NCI-H748 (cell line): ENCODE results near the gene NBAS.
A peak's percentile ranks its signal among the peaks of the same experiment; 100 is the strongest.

Experiments used
- DNase-seq: peaks from one replicate; lab custom pipeline; 2025; ENCODE audit not compliant: unreplicated experiment; lab: John Stamatoyannopoulos, UW

The NBAS gene

DNA sequence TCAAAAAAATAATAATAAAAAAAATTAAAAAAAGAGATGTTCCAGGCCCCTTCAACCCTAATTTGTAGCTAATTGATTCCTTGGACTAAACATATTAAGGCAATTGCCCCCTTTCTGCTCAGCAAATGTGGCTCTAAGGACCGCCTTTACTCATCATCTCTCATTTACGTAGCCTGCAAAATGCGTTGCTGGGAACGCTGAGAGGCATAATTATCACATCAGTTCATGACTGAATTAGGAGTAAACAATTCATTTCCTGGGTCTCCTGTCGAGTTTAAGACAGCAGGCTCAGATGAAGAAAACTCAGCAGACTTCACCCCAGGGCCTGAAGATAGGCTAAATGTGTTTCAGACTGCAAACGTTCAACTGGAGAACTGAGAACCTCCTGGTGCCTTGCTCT, 413.5 kb downstream of the NBAS start:
- DNase-seq = peak; percentile 23

DNA sequence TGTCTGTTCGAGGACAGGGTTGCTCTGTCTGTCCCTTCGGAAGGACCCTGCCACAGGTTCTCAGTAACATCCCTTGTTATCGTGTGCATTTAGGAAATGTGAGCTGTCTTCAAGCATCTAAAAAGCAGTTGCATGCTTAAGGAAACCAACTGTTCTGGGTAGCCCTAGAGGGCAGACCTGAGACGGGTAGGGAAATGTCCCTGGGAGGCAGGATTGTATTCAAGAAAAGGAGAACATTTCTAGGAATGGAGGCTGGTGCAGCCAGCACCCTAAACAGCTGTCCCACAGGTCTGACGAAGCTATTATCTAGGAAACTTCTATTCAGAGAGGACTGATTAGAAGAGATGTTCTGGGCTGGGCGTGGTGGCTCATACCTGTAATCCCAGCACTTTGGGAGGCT, 414.2 kb downstream of the NBAS start:
- DNase-seq = no peak

DNA sequence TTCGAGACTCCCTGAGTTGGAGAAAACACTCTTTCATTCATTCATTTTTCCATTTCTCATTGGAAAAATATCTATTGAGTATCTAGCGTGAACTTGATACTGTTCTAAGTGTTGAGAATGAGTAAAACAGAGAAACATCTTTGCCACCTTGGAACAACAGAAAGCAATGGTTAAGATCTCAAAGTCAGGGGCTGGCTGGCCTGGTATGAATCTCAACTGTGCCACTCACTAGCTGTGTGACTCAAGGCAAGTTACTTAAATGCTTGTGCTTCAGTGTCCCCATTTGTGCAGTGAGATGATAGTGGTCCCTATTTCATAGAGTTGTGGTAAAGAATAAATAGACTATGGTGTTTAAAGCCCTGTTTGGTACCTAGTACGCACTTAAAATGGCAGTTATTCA, 415.2 kb downstream of the NBAS start:
- no peak for DNase-seq

DNA sequence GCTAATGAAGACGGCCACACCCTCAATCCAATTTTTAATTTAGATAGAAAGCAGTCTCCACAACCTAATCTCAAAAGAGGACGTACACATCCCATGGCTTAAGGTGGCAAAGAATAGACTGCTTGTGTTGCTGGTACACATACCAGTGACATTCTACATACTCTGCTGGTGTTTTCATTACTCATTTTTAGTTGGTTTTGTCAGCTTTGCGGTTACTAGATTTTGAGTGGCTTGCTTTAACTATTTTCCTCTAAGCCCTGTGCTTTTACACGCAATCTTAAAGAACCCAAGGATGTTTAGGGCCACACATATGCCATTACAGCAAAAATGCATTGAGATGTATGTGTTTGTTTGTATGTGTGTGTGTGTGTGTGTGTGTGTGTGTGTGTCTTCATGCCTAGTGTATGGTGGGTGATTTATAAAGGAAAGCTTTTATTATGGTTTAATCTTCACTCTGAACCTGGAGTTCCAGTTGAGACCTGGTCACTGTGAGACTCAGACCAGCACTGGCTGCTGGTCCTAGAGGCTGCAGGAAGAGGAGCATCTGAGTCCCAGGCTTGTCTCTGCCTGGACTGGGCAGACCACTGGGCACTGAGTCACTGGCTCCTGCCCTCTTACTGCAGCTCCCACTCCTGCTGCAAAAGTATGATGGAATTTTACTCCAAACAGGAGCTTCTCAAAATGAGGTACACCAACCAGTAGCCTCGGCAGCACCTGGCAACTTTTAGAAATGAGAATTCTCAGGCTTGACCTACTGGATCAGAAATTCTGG, 415.9 kb downstream of the NBAS start:
- DNase-seq = no peak

DNA sequence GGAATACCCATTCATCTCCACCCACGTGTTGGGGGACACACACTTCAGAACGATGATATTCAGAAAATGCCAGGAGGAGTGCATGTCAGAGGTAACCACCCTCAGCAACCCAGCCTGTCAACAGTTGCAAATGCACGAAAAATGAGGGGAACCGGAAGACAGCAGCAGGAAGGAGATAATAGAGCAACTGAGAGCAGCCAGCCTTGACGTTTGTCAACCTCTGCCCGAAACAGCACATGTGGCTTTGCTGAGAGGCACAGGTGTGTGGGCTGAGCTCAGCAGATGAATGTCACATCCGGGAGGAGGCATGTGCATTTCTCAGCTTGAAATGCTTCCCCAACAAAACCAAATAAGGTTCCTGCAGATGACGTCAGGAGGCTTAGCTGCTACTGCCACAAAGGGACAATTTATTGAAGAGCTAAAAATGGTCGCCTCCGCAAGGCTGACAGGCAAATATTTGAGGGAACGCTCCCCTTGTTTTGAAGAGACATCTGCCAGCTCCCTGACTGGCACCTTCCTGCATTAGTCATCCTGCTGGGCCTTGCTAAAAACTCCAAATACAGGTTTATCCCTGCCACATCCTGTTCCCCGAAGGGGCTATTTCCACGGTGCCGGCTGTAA, 419.0 kb downstream of the NBAS start:
- DNase-seq = peak; percentile 48

DNA sequence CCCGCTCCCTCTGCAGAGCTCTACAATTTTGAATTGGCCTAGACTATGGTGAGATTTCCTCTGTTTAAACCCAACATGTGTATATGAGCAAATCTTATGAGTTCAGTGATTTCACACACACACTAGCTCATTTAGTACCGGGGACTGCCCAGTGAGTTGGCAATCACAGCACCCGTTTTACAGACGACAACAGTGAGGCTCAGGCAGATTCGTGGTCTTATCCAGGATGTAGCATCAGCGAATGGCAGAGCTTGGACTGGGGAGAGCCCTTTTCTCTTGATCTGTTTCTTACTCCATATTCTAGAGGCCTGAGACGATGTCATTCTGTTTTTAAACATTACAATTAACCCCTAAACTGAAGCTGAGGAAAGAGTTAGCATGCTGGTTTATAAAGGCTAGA, 419.9 kb downstream of the NBAS start:
- DNase-seq = no peak

DNA sequence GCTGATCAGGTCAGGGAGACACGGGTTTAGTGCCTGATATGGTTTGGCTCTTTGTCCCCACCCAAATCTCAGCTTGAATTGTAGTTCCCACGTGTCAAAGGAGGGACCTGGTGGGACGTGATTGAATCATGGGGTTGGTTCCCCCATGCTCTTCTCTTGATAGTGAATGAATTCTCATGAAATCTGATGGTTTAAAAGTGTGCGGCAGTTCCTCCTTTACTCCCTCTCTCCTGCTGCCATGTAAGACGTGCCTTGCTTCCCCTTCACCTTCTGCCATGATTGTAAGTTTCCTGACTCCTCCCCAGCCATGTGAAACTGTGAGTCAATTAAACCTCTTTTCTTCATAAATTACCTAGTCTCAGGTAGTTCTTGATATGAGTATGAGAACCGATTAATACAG, 424.5 kb downstream of the NBAS start:
- DNase-seq = no peak

DNA sequence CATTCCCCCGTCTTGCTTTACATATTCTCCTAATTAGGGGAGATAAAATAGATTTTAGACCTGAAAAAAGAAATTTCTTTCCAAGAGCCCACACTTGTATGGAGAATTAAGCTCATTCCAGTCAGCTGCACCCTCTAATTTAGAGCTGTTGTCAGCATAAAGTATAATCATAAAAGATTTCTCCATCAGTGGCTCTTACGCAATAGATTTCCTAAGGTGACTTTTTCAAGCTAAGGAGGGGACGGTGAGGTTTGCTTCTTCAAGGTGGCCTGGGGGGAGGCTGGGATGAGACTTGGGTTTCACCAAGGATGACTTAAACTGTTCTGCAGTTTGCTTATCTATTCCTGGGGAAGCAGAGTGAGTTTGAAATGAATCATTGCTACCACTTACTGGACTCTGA, 426.2 kb downstream of the NBAS start:
- DNase-seq = no peak

DNA sequence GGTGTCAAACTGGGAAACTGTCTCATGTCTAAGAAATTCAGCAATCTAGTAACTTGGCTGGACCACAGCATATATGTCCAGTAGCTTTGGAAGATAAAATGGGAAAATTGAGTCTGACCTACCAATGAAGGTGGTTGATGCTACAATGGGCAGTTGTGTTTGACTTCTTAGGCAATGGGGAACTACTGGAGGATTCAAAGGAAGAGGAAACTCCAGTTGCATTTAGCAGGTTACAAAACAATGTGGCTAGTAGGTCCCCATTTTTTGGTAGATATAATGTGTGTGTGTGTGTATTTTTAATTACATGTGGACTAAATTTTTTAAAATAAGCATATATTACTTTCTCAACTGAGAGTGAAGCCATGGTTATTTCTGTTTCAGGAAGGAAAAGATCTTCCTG, 427.7 kb downstream of the NBAS start:
- DNase-seq = no peak

DNA sequence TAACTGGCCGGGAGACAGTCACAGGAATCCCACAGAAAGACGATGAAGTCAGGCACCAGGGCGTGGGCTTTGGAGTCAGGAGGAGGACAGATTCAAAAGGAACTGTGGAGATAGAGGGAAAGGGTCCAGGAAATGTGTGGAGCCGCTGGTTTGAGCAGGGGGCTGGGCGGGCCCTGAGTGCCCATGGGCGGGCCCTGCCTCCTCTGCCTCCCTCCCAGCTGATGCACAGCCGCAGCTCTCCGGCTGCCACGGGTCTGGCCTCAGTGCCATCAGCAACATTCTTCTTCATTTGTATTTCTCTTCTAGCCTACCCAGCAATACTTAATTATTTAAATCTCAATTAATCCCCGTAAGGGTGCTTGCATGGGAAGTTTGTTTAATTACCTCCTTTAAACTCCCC, 432.3 kb downstream of the NBAS start:
- no peak for DNase-seq

DNA sequence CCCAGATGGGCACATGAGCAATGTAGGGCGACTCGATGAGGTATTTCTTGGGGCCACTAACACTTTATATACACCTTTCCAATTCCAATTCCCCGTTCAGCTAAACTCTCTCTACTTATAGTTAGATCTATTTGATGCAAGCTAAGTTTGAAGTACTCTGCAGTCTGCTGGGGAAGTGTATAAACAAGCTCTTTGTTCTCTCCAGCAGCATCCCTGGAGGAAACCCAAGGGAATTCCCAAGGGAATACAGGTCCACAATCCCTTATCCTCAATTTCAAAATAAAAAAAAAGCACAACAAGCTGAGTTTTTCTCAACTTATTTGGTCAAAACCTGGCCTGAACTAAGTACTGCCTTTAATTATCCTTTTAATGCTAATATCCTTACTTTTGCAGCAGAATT, 433.3 kb downstream of the NBAS start:
- no peak for DNase-seq

DNA sequence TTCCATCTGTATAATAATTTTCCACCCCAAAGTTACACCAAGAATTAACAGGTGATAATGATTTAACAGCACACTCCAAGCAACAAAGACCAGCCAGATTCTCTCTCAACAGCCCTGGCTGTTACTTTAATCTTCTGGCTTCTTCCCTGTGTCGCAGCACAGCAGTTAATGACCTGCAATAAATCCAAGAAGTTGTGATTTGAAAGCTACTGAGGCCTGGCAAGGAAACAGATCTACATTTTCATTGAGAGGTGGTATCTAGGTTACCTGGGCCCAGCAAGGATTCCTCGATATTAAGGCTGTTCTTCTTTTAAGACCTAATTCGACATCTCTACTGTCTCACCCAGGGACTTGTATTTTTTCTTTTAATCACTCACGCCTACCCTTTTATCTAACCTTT, 433.8 kb downstream of the NBAS start:
- DNase-seq = no peak

DNA sequence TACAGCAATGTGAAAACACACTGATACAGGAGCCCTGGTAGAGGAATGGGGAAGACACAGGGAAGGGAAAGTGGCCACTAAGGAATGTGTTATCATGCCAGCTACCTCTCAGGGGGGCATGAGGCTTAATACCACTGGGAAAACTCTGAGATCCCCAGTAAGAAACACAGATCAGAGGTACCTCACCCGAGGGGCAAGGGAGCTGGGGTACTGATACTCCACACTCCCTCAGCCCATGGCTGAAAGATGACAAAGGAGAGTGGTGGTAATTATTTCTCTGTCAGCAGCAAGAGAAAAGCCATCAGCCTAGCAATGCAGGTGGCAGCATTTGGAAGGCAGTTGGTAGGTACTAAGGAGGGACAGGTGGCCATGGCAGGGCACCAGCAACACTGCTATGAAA, 434.8 kb downstream of the NBAS start:
- no peak for DNase-seq

DNA sequence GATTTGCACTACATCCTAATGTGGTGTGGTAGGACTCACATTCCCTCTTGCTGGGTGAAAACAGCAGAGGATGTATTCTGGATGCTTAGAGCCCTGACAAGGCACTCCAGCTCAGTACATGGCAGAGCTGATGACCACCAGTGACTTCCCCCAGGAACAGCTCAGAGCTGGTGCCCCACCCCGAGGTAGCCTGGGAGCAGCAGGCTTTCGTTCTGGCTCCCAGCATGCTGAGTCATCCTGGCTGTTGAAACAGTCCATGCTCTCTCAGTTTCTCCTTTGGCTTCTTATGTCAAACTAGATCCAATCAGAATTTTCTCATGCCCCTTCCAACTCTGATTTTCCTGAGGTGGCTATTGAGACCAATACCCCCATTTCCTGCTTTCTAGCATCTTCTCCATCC, 438.2 kb downstream of the NBAS start:
- DNase-seq = no peak

DNA sequence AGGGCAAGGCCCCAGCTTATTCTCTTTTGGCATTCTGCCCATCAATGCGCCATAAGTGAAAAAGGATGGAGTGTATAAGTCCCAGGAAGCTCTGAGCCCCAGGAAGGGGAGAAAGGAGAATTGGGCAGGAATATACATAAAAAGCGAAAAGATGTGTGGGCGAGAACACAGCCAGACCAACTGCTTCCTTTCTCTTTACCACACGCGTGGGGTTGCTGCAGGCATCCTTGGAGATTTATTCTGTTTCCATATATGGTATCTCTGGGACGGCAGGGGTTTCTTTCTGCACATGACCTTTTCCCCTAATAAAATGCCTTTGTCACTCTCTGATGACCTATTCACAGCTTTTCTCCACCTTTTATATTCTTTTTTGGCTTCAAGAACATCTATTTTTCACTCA, 440.5 kb downstream of the NBAS start:
- peak; percentile 17 for DNase-seq

DNA sequence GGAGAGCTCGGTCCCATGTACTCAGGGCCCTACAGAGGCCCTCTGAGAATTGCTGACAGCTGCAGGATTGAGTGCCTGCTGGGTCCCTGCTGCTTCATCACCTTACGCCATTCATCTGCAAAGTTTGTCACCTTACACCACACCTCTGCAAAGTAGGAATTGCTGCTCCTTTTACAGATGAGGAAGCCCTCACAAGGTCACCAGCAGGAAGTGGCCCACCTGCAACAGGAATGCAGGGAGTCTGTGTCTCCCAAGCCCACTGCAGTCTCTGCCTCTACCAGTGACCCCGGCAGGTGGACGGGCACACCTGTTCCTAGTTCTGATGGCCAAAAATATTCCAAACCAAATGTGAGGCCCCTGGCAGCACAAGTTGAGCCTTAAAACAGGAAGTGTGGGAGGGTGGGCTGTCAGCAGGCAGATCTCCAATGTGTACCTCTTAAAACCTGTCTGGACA, 441.4 kb downstream of the NBAS start:
- DNase-seq = no peak

DNA sequence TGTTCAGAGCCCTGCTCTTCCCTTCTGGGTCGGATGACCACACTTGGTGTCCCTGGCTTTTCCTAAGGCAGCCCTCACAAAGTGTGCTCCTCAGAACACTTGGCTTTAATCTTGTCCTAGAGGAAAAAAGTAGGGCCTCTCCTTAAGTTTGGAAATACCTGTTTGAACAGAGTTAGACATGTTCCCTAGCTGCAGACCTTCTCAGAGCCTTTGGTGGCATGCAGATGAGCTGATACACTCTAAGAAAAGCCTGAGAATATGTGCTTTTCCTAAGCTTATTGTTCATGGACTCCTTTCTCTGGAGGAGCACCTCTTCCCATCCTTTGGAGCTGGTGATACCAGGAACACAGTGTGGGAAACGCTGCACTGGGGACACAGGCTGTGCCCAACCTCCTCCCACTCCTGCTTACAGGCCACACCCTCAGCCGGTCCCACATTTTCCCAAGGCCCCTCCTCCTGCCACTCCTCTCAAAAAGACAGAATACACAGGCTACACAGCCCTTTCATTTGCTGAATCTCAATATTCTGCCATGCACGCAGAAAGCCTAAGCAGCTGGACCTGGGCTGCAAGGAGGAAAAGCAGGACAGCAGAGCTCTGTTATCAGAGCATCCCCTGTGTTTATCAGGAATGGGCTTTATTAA, 443.6 kb downstream of the NBAS start:
- no peak for DNase-seq
